AG04450 (cell line): ENCODE results near the gene GAN. TPM values are rescaled to one million over a fixed set of nuclear protein-coding genes. Genes with fewer than 3 reads are reported as not detected.

Experiments used
- CTCF ChIA-PET: fragments of 300-600, 350-600 bp; formaldehyde crosslinking; extraction: SDS; loops from one replicate; lab custom pipeline; 2022; ENCODE audit warnings: antibody characterized with exemption, inconsistent platforms; lab: Charles Lee
- POLR2A ChIA-PET: fragments of 350-600 bp; formaldehyde crosslinking; extraction: SDS; loops from one replicate; lab custom pipeline; 2021; ENCODE audit warnings: antibody characterized with exemption, inconsistent platforms; lab: Yijun Ruan, JAX
- DNase-seq: peaks from one replicate; pipeline ENCODE4 v3.0.0-alpha.2; 2011; ENCODE audit warnings: low read depth, low spot score
- H3K27ac ChIP-seq: one replicate; pipeline ENCODE4 v1.5.1; 2012; ENCODE audit warnings: low read depth, low read length, control low read depth
- H3K27me3 ChIP-seq: one replicate; pipeline ENCODE4 v1.6.0; 2012; ENCODE audit warnings: low read length; ENCODE audit not compliant: control insufficient read depth, insufficient read depth
- H3K4me3 ChIP-seq: 2 replicates; pipeline ENCODE4 v1.5.1; 2011; ENCODE audit warnings: mild to moderate bottlenecking, low read depth, low read length, control low read depth
- H3K9me3 ChIP-seq: 2 replicates; pipeline ENCODE4 v1.5.1; 2012; ENCODE audit warnings: low read length; ENCODE audit not compliant: control insufficient read depth, insufficient read depth
- CTCF ChIP-seq: IDR thresholded peaks from 2 replicates; pipeline ENCODE4 v1.5.1; 2011; ENCODE audit warnings: low read depth, low read length, control low read depth, inconsistent platforms
- polyA plus RNA-seq: library from polyadenylated mRNA; depleted of rRNA; stranded (reverse); fragments of >200 nt; gene quantifications from 2 replicates; pipeline ENCODE4 v1.2.3, GENCODE V29; 2011

Gene GAN
- polyA plus RNA-seq, 1 experiment = 4.3 TPM

DNA sequence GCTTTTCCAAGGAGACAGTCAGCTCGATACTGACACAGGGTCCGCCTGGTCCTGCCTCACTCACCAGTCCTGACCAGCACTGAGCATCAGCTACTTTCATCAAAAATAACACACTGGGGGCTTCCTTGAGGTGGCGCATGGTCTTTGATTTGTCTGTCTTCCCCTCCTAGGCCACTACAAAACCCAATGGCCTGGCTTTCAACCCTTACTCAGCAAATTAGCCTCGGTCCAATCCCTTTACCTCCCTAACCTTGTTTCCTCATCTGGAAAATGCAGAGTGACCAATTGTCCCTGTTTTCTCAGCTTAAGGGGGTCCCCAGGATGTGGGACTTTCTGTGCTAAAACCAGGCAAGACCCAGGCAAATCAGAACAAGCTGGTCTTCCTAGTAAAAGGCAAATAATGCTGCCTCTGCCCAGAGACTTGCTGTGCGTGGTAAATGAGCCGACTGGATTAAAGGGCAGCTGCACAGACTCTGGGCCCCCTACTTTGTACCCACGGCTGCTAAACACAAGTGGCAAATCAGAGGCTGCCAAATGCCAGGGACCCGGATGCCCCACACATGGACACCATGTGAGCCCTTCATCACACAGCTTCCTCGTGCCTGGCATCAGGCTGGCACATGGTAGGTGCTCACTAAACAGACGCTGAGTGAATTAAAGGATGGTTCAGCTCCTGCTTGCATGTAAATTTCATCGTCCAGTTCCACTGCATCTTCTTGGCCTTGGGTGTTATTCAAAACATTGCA, 98.7 kb downstream of the GAN start:
- no peak overlapping the region for H3K27ac ChIP-seq
- DNase-seq = no peak
- ChIA-PET POLR2A (no interaction called here), CTCF (interaction anchor here (1.0 to 2.5 kb wide), 3 partner anchors 10 to 13 kb away, joined by 3 to 9 read pairs (median 5); no protein-coding TSS in a partner anchor)
- no peak for TF ChIP-seq CTCF
- H3K9me3 ChIP-seq = no peaks in the 10 kb centered on the region
- H3K4me3 ChIP-seq = no peak overlapping the region
- H3K27me3 ChIP-seq = no peaks in the 10 kb centered on the region

DNA sequence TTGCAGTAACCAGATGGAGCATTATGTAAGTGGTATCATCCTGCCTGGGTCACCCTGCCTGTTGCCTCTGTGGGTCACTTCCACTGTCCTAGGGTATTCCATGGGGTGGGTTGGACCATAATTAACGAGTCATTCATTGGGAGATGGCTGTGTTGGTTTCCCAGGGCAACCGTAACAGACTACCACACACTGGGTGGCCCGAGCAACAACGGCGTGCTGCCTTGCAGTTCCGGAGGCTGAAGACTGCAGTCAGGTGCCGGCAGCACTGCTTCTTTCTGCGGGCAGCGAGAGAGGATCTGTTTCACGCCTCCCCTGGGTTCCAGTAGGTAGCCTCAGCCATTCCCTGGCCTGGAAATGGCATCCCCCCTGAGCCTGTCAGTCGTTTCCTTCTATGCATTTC, 101.0 kb downstream of the GAN start:
- Histone ChIP-seq H3K27ac (no peak overlapping the region), H3K9me3 (no peaks in the 10 kb centered on the region), H3K4me3 (no peak overlapping the region), H3K27me3 (no peaks in the 10 kb centered on the region)
- TF ChIP-seq CTCF = no peak
- CTCF ChIA-PET = no interaction called here
- POLR2A ChIA-PET = no interaction called here
- no peak for DNase-seq

DNA sequence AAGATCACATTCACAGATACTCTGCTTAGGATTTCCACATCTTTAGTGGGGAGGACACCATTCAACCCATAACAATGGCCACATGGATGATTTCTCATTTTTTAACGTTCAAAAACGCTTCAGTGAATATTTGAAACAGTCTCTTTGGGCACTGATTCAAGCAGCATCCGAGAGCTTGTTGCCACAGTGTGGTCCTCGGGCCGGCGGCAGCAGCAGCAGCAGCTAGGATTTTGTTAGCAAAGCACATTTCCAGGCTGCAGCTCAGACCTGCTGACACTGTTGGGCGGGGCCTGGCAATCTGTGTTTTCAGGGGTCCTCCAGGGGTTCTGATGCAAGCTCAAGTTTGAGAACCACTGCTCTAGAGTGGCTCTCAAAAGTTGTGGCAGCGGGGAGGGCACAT, 102.0 kb downstream of the GAN start:
- H3K27ac ChIP-seq = no peak overlapping the region
- H3K9me3 ChIP-seq = peaks cover 4% of the 10 kb centered on the region
- no peak for DNase-seq
- ChIA-PET POLR2A (no interaction called here), CTCF (no interaction called here)
- no peak overlapping the region for H3K4me3 ChIP-seq
- H3K27me3 ChIP-seq = no peaks in the 10 kb centered on the region
- no peak for TF ChIP-seq CTCF

- Histone ChIP-seq H3K27ac (no peak overlapping the region), H3K9me3 (peaks cover 8% of the 10 kb centered on the region), H3K4me3 (no peak overlapping the region), H3K27me3 (no peaks in the 10 kb centered on the region)
- ChIA-PET CTCF (no interaction called here), POLR2A (no interaction called here)
- TF ChIP-seq CTCF = no peak
- DNase-seq = no peak
These were observed 102.4 kb downstream of the GAN start for GRCh38 chr16:81417210-81417609.

- Histone ChIP-seq H3K4me3 (no peak overlapping the region), H3K27me3 (no peaks in the 10 kb centered on the region), H3K9me3 (peaks cover 9% of the 10 kb centered on the region), H3K27ac (no peak overlapping the region)
- DNase-seq = no peak
- no peak for TF ChIP-seq CTCF
- ChIA-PET CTCF (no interaction called here), POLR2A (no interaction called here)
These were observed 105.0 kb downstream of the GAN start for GRCh38 chr16:81419806-81420205.
